SK-N-SH treated with all-trans-retinoic acid at 6 μM for 48 hours (cell line): Measurements from ENCODE around the gene L3MBTL1.

ENCODE experiments used
- ATAC-seq: fragments of 200-7000 bp; cut with Tn5 transposase; 3 replicates; pipeline ENCODE4 v1.9.1; 2020; ENCODE audit warnings: mild to moderate bottlenecking, moderate library complexity
- ARNTL ChIP-seq: fragments of 450-650 bp; formaldehyde crosslinking; IDR thresholded peaks from 2 replicates; pipeline ENCODE4 v1.5.0; 2020; ENCODE audit warnings: low read depth, mild to moderate bottlenecking, moderate library complexity, borderline replicate concordance
- BACH2 ChIP-seq: fragments of 250-450 bp; sonication (Bioruptor Pico); IDR thresholded peaks from 2 replicates; pipeline ENCODE4 v1.9.0; 2021; ENCODE audit warnings: mild to moderate bottlenecking, borderline replicate concordance
- CREB5 ChIP-seq: fragments of 250-450 bp; sonication (Bioruptor Pico); IDR thresholded peaks from 2 replicates; pipeline ENCODE4 v1.5.1; 2020; ENCODE audit warnings: low read depth, mild to moderate bottlenecking, moderate library complexity
- CSDC2 ChIP-seq: fragments of 250-450 bp; sonication (Bioruptor Pico); IDR thresholded peaks from 2 replicates; pipeline ENCODE4 v1.5.0; 2020; ENCODE audit warnings: mild to moderate bottlenecking, moderate library complexity
- CSRNP3 ChIP-seq: fragments of 250-450 bp; sonication (Bioruptor Pico); IDR thresholded peaks from 2 replicates; pipeline ENCODE4 v1.5.1; 2021; ENCODE audit warnings: mild to moderate bottlenecking, moderate library complexity
- ESRRG ChIP-seq: fragments of 250-450 bp; sonication (Bioruptor Pico); IDR thresholded peaks from 2 replicates; pipeline ENCODE4 v1.6.1; 2021; ENCODE audit warnings: mild to moderate bottlenecking
- GLIS3 ChIP-seq: fragments of 250-450 bp; sonication (Bioruptor Pico); IDR thresholded peaks from 2 replicates; pipeline ENCODE4 v1.5.0; 2020; ENCODE audit warnings: mild to moderate bottlenecking, moderate library complexity
- ISL1 ChIP-seq: fragments of 250-450 bp; sonication (Bioruptor Pico); IDR thresholded peaks from 2 replicates; pipeline ENCODE4 v2.1.2; 2022; ENCODE audit warnings: mild to moderate bottlenecking, moderate library complexity
- OSR1 ChIP-seq: fragments of 250-450 bp; sonication (Bioruptor Pico); IDR thresholded peaks from 2 replicates; pipeline ENCODE4 v1.8.0; 2022; ENCODE audit warnings: moderate library complexity, mild to moderate bottlenecking, inconsistent platforms
- POU6F1 ChIP-seq: fragments of 250-450 bp; sonication (Bioruptor Pico); IDR thresholded peaks from 2 replicates; pipeline ENCODE4 v1.8.0; 2021; ENCODE audit warnings: low read depth, mild to moderate bottlenecking, moderate library complexity, borderline replicate concordance
- PPARA ChIP-seq: fragments of 250-450 bp; sonication (Bioruptor Pico); IDR thresholded peaks from 2 replicates; pipeline ENCODE4 v1.5.0; 2020; ENCODE audit warnings: mild to moderate bottlenecking, borderline replicate concordance
- RARB ChIP-seq: fragments of 250-450 bp; sonication (Bioruptor Pico); IDR thresholded peaks from 2 replicates; pipeline ENCODE4 v1.8.0; 2021; ENCODE audit warnings: mild to moderate bottlenecking, moderate library complexity
- SNAI2 ChIP-seq: fragments of 250-450 bp; sonication (Bioruptor Pico); IDR thresholded peaks from 2 replicates; pipeline ENCODE4 v1.5.0; 2020; ENCODE audit warnings: mild to moderate bottlenecking, moderate library complexity
- TCF4 ChIP-seq: fragments of 250-450 bp; sonication (Bioruptor Pico); IDR thresholded peaks from 2 replicates; pipeline ENCODE4 v1.8.0; 2021; ENCODE audit warnings: mild to moderate bottlenecking, moderate library complexity, borderline replicate concordance
- TOX ChIP-seq: fragments of 250-450 bp; sonication (Bioruptor Pico); IDR thresholded peaks from 2 replicates; pipeline ENCODE4 v1.8.0; 2021; ENCODE audit warnings: mild to moderate bottlenecking, moderate library complexity, borderline replicate concordance
- TSHZ2 ChIP-seq: fragments of 250-450 bp; sonication (Bioruptor Pico); IDR thresholded peaks from 2 replicates; pipeline ENCODE4 v1.5.0; 2020; ENCODE audit warnings: mild to moderate bottlenecking, moderate library complexity
- ZC3H10 ChIP-seq: fragments of 250-450 bp; sonication (Bioruptor Pico); IDR thresholded peaks from 2 replicates; pipeline ENCODE4 v1.5.1; 2021; ENCODE audit warnings: mild to moderate bottlenecking, moderate library complexity
- ZFP3 ChIP-seq: fragments of 250-450 bp; sonication (Bioruptor Pico); IDR thresholded peaks from 2 replicates; pipeline ENCODE4 v1.5.0; 2020; ENCODE audit warnings: mild to moderate bottlenecking, moderate library complexity
- ZFP30 ChIP-seq: fragments of 450-650 bp; formaldehyde crosslinking; IDR thresholded peaks from 2 replicates; pipeline ENCODE4 v1.5.0; 2022; ENCODE audit warnings: mild to moderate bottlenecking, moderate library complexity
- ZNF565 ChIP-seq: fragments of 450-650 bp; formaldehyde crosslinking; conservative IDR thresholded peaks from 2 replicates; pipeline ENCODE4 v1.5.0; 2020; ENCODE audit warnings: low read depth, mild to moderate bottlenecking, moderate library complexity
- ZNF70 ChIP-seq: fragments of 450-650 bp; formaldehyde crosslinking; IDR thresholded peaks from 2 replicates; pipeline ENCODE4 v1.5.0; 2020; ENCODE audit warnings: mild to moderate bottlenecking, moderate library complexity
- ZNF8 ChIP-seq: fragments of 450-650 bp; formaldehyde crosslinking; IDR thresholded peaks from 2 replicates; pipeline ENCODE4 v1.5.0; 2020; ENCODE audit warnings: mild to moderate bottlenecking, moderate library complexity

The L3MBTL1 gene

GRCh38 chr20:43473381-43473704, 34.2 kb upstream of the L3MBTL1 start:
- ATAC-seq, result no peak
- TF ChIP-seq CSRNP3 (CRISPR knock-in tag), result no peak
- no peak for TF ChIP-seq RARB (CRISPR knock-in tag)
- no peak for TF ChIP-seq CSDC2
- TF ChIP-seq ZFP3, result no peak
- no peak for TF ChIP-seq ARNTL

GRCh38 chr20:43477193-43477592, 30.3 kb upstream of the L3MBTL1 start:
- ATAC-seq, result no peak
- TF ChIP-seq ZNF565 (CRISPR knock-in tag) (no peak), ISL1 (CRISPR knock-in tag) (no peak), ZC3H10 (CRISPR knock-in tag) (no peak), ARNTL (no peak), ESRRG (no peak), PPARA (no peak), CREB5 (CRISPR knock-in tag) (no peak), ZNF8 (CRISPR knock-in tag) (no peak), CSDC2 (no peak), TSHZ2 (CRISPR knock-in tag) (no peak), ZFP30 (no peak), RARB (CRISPR knock-in tag) (no peak), TCF4 (CRISPR knock-in tag) (no peak), ZNF70 (CRISPR knock-in tag) (no peak), OSR1 (no peak), BACH2 (CRISPR knock-in tag) (no peak), POU6F1 (CRISPR knock-in tag) (no peak), SNAI2 (CRISPR knock-in tag) (no peak), GLIS3 (CRISPR knock-in tag) (no peak)

GRCh38 chr20:43477619-43478018, 29.9 kb upstream of the L3MBTL1 start:
- TF ChIP-seq ZFP30 (no peak), SNAI2 (CRISPR knock-in tag) (no peak), CSRNP3 (CRISPR knock-in tag) (no peak), ARNTL (no peak), RARB (CRISPR knock-in tag) (no peak)
- ATAC-seq, result no peak

- ATAC-seq, result no peak
- TF ChIP-seq POU6F1 (CRISPR knock-in tag) (no peak), SNAI2 (CRISPR knock-in tag) (no peak), CREB5 (CRISPR knock-in tag) (no peak), ARNTL (no peak), TSHZ2 (CRISPR knock-in tag) (no peak), OSR1 (no peak), RARB (CRISPR knock-in tag) (no peak), TOX (CRISPR knock-in tag) (no peak), ESRRG (no peak), ZNF8 (CRISPR knock-in tag) (no peak), ZNF565 (CRISPR knock-in tag) (no peak), CSDC2 (no peak), TCF4 (CRISPR knock-in tag) (no peak)
These were observed 17.5 kb upstream of the L3MBTL1 start for GRCh38 chr20:43490038-43490437.
